Mesendoderm (in vitro differentiated cells): ENCODE data around the gene MAST4.

Experiments
- DNase-seq: peaks from one replicate; pipeline ENCODE4 v3.0.0; 2013
- H2AK5ac ChIP-seq: 2 replicates; pipeline ENCODE4 v1.6.1; 2013; ENCODE audit warnings: low read length, inconsistent platforms
- H2BK120ac ChIP-seq: 2 replicates; pipeline ENCODE4 v1.6.1; 2013; ENCODE audit warnings: low read depth, mild to moderate bottlenecking, low read length, moderate library complexity, mixed read lengths
- H2BK15ac ChIP-seq: replicated peaks from 2 replicates; pipeline ENCODE4 v1.6.1; 2013; ENCODE audit warnings: low read depth, mild to moderate bottlenecking, moderate library complexity
- H2BK5ac ChIP-seq: 2 replicates; pipeline ENCODE4 v1.6.1; 2013; ENCODE audit warnings: low read length, inconsistent platforms
- H3K18ac ChIP-seq: 2 replicates; pipeline ENCODE4 v1.6.1; 2013; ENCODE audit warnings: mild to moderate bottlenecking, low read length, mixed read lengths
- H3K23ac ChIP-seq: one replicate; pipeline ENCODE4 v1.6.1; 2013; ENCODE audit warnings: low read length
- H3K27ac ChIP-seq: 2 replicates; pipeline ENCODE4 v1.5.1; 2013; ENCODE audit warnings: low read depth, mild to moderate bottlenecking, inconsistent platforms, low read length, moderate library complexity
- H3K27me3 ChIP-seq: 2 replicates; pipeline ENCODE4 v1.6.1; 2013; ENCODE audit warnings: low read length, control low read depth, mild to moderate bottlenecking, inconsistent platforms; ENCODE audit not compliant: insufficient read depth, poor library complexity
- H3K36me3 ChIP-seq: 2 replicates; pipeline ENCODE4 v1.6.1; 2013; ENCODE audit warnings: low read length, inconsistent platforms; ENCODE audit not compliant: control insufficient read depth, insufficient read depth
- H3K4ac ChIP-seq: one replicate; pipeline ENCODE4 v1.6.1; 2013; ENCODE audit warnings: low read depth, mild to moderate bottlenecking, low read length, moderate library complexity
- H3K4me1 ChIP-seq: 2 replicates; pipeline ENCODE4 v1.6.1; 2013; ENCODE audit warnings: low read depth, low read length, inconsistent platforms; ENCODE audit not compliant: control insufficient read depth
- H3K4me2 ChIP-seq: 2 replicates; pipeline ENCODE4 v1.6.1; 2013; ENCODE audit warnings: low read length
- H3K4me3 ChIP-seq: 2 replicates; pipeline ENCODE4 v1.5.1; 2013; ENCODE audit warnings: mild to moderate bottlenecking, low read length
- H3K56ac ChIP-seq: one replicate; pipeline ENCODE4 v1.6.1; 2013; ENCODE audit warnings: low read length
- H3K79me1 ChIP-seq: 2 replicates; pipeline ENCODE4 v1.6.1; 2013; ENCODE audit warnings: low read length, inconsistent platforms
- H3K79me2 ChIP-seq: 2 replicates; pipeline ENCODE4 v1.6.1; 2013; ENCODE audit warnings: mild to moderate bottlenecking, low read length; ENCODE audit not compliant: control insufficient read depth, insufficient read depth
- H3K9ac ChIP-seq: 2 replicates; pipeline ENCODE4 v1.6.1; 2013; ENCODE audit warnings: low read length, inconsistent platforms
- H4K5ac ChIP-seq: one replicate; pipeline ENCODE4 v1.6.1; 2013; ENCODE audit warnings: low read length
- H4K8ac ChIP-seq: one replicate; pipeline ENCODE4 v1.6.1; 2013; ENCODE audit warnings: low read depth, mild to moderate bottlenecking, control low read depth, low read length, moderate library complexity
- WGBS: extraction: QIAGEN DNeasy Blood & Tissue Kit; methylation state at CpG from one replicate; pipeline ENCODE4 v1.1.7; 2013; ENCODE audit warnings: low lambda C conversion rate, missing lambda C conversion rate; ENCODE audit not compliant: insufficient coverage; ENCODE audit errors: extremely low coverage; 5-methylcytosine and 5-hydroxymethylcytosine counted together

MAST4 gene

GRCh38 chr5:67015541-67016191, 419.5 kb downstream of the MAST4 start:
- Histone ChIP-seq H3K4me2 (no peak overlapping the region), H3K4me1 (no peaks in the 10 kb centered on the region), H3K79me1 (no peaks in the 10 kb centered on the region), H3K27ac (no peak overlapping the region), H2AK5ac (no peak overlapping the region), H4K8ac (no peak overlapping the region), H3K4me3 (no peak overlapping the region), H3K9ac (no peak overlapping the region), H2BK5ac (no peak overlapping the region), H3K56ac (no peak overlapping the region), H3K4ac (no peak overlapping the region), H3K36me3 (no peaks in the 10 kb centered on the region), H3K79me2 (no peaks in the 10 kb centered on the region), H3K18ac (no peak overlapping the region), H3K27me3 (no peaks in the 10 kb centered on the region), H2BK15ac (no peak overlapping the region), H4K5ac (no peak overlapping the region), H3K23ac (no peak overlapping the region), H2BK120ac (no peak overlapping the region)
- WGBS = no CpG with 5 or more reads among the region's 8 CpGs
- peak; percentile 38 for DNase-seq

- H3K27me3 ChIP-seq = no peaks in the 10 kb centered on the region
- no peak overlapping the region for H4K8ac ChIP-seq
- no peak overlapping the region for H3K23ac ChIP-seq
- H3K4me2 ChIP-seq = no peak overlapping the region
- no peak overlapping the region for H3K4me3 ChIP-seq
- H3K79me1 ChIP-seq = no peaks in the 10 kb centered on the region
- no peaks in the 10 kb centered on the region for H3K4me1 ChIP-seq
- no peak overlapping the region for H3K56ac ChIP-seq
- no peak overlapping the region for H4K5ac ChIP-seq
- H2BK120ac ChIP-seq = no peak overlapping the region
- WGBS = no CpG with 5 or more reads among the region's 7 CpGs
- H2AK5ac ChIP-seq = no peak overlapping the region
- H3K9ac ChIP-seq = no peak overlapping the region
- H3K4ac ChIP-seq = no peak overlapping the region
- no peaks in the 10 kb centered on the region for H3K79me2 ChIP-seq
- H3K36me3 ChIP-seq = no peaks in the 10 kb centered on the region
- H2BK15ac ChIP-seq = no peak overlapping the region
- DNase-seq = no peak
- no peak overlapping the region for H3K27ac ChIP-seq
- no peak overlapping the region for H3K18ac ChIP-seq
- no peak overlapping the region for H2BK5ac ChIP-seq
Measured at GRCh38 chr5:67019065-67019845, 423.1 kb downstream of the MAST4 start.

- Histone ChIP-seq H3K4me3 (no peak overlapping the region), H4K5ac (no peak overlapping the region), H3K27ac (no peak overlapping the region), H3K27me3 (no peaks in the 10 kb centered on the region), H3K79me1 (no peaks in the 10 kb centered on the region), H4K8ac (no peak overlapping the region), H2BK120ac (no peak overlapping the region), H3K56ac (no peak overlapping the region), H3K4ac (no peak overlapping the region), H3K36me3 (no peaks in the 10 kb centered on the region), H3K79me2 (no peaks in the 10 kb centered on the region), H2AK5ac (no peak overlapping the region), H3K4me2 (no peak overlapping the region), H3K18ac (no peak overlapping the region), H3K4me1 (no peaks in the 10 kb centered on the region), H3K9ac (no peak overlapping the region), H3K23ac (no peak overlapping the region), H2BK5ac (no peak overlapping the region), H2BK15ac (no peak overlapping the region)
- no peak for DNase-seq
- no CpG with 5 or more reads among the region's 3 CpGs for WGBS
Measured at GRCh38 chr5:67020096-67020615, 424.0 kb downstream of the MAST4 start.

- H3K27ac ChIP-seq = no peak overlapping the region
- no peak overlapping the region for H3K18ac ChIP-seq
- H2AK5ac ChIP-seq = no peak overlapping the region
- H2BK120ac ChIP-seq = no peak overlapping the region
- H3K56ac ChIP-seq = no peak overlapping the region
- H2BK5ac ChIP-seq = no peak overlapping the region
- H3K79me1 ChIP-seq = no peaks in the 10 kb centered on the region
- no CpG with 5 or more reads among the region's 1 CpG for WGBS
- no peak overlapping the region for H3K4me2 ChIP-seq
- no peak overlapping the region for H3K4ac ChIP-seq
- no peak for DNase-seq
- H3K4me3 ChIP-seq = no peak overlapping the region
- no peaks in the 10 kb centered on the region for H3K79me2 ChIP-seq
- H4K5ac ChIP-seq = no peak overlapping the region
- H3K36me3 ChIP-seq = no peaks in the 10 kb centered on the region
- H3K23ac ChIP-seq = no peak overlapping the region
- H2BK15ac ChIP-seq = no peak overlapping the region
- no peaks in the 10 kb centered on the region for H3K27me3 ChIP-seq
- H3K4me1 ChIP-seq = no peaks in the 10 kb centered on the region
- no peak overlapping the region for H4K8ac ChIP-seq
- H3K9ac ChIP-seq = no peak overlapping the region
Measured at GRCh38 chr5:67021031-67021430, 424.8 kb downstream of the MAST4 start.

GRCh38 chr5:67021521-67021920, 425.3 kb downstream of the MAST4 start:
- H3K79me2 ChIP-seq = no peaks in the 10 kb centered on the region

More at GRCh38 chr5:67021521-67021920, 425.3 kb downstream of the MAST4 start:
- Histone ChIP-seq H3K4ac (no peak overlapping the region), H3K27ac (no peak overlapping the region), H3K56ac (no peak overlapping the region), H3K23ac (no peak overlapping the region), H3K4me1 (no peaks in the 10 kb centered on the region), H3K18ac (no peak overlapping the region), H3K36me3 (no peaks in the 10 kb centered on the region), H4K8ac (no peak overlapping the region), H2AK5ac (no peak overlapping the region), H3K9ac (no peak overlapping the region), H3K27me3 (no peaks in the 10 kb centered on the region), H3K79me1 (no peaks in the 10 kb centered on the region), H2BK5ac (no peak overlapping the region), H2BK120ac (no peak overlapping the region), H3K4me2 (no peak overlapping the region), H4K5ac (no peak overlapping the region), H2BK15ac (no peak overlapping the region), H3K4me3 (no peak overlapping the region)
- no peak for DNase-seq
